ENCODE data around the gene DAB2IP. TPM values are rescaled to one million over a fixed set of nuclear protein-coding genes. Genes with fewer than 3 reads are reported as not detected.

Gene DAB2IP
- total and polyA plus RNA-seq, 2 of the 4 experiments (the other 2 are of a cell fraction), result 5.6 to 17.2 TPM

DNA sequence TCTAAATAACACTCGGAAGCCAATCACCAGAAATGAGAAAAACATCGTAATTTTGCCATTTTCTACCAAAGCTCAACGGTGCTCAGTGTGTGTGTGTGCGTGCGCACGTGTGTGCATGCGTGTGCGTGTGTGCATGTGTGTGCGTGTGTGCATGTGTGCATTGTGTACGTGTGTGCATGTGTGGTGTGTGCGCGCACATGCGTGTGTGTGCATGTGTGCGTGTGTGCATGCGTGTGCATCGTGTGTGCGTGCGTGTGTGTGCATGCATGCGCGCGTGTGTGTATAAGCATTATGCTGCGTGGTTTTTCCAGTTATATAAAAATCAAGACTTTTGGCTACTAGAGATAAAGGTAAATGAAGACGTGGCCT is 165.0 kb downstream of the DAB2IP start:
- no peak overlapping the region for H3K4ac ChIP-seq (ENCODE audit: low read depth, low read length)
- no peaks in the 10 kb centered on the region for H3K79me1 ChIP-seq (ENCODE audit: low read depth in 1 of 2, low read length in 2 of 2)
- no peak overlapping the region for H3K23ac ChIP-seq (ENCODE audit: low read depth, low read length)
- ATAC-seq (ENCODE audit: low read depth) (no peak), DNase-seq (no peak)
- ChIA-PET POLR2A (ENCODE audit: unreplicated experiment) (no interaction called here), CTCF (no interaction called here)
- H2AK9ac ChIP-seq (replicated peaks; ENCODE audit: low read depth, low read length, poor library complexity), result no peak overlapping the region
- H3K56ac ChIP-seq (ENCODE audit: extremely low read depth, insufficient read depth, low read length), result no peak overlapping the region
- H3K4me3 ChIP-seq (ENCODE audit: insufficient read depth, low read depth, low read length), result no peak overlapping the region
- H2AFZ ChIP-seq (replicated peaks; ENCODE audit: low read length, poor library complexity), result no peak overlapping the region
- no peak overlapping the region for H2AK5ac ChIP-seq (ENCODE audit: low read depth, low read length)
- H4K8ac ChIP-seq (ENCODE audit: low read depth in 2 of 2, low read length in 2 of 2), result no peak overlapping the region
- no peak overlapping the region for H3K9ac ChIP-seq (ENCODE audit: low read depth, low read length)
- in situ Hi-C loops (cut with MboI; ENCODE audit: low sequenced_read_pairs) (no loop called here), intact Hi-C loops (cut with micrococcal nuclease) (no loop called here), dilution Hi-C loops (cut with HindIII; ENCODE audit: low sequenced_read_pairs, unreplicated experiment) (no loop called here)
- H3K4me1 ChIP-seq (ENCODE audit: control insufficient read depth, insufficient read depth, low read length), result peaks cover 3% of the 10 kb centered on the region; the same call in 1 of the 2 replicates
- H3K36me3 ChIP-seq (ENCODE audit: control insufficient read depth, insufficient read depth, low read length), result no peaks in the 10 kb centered on the region
- H2BK15ac ChIP-seq (ENCODE audit: low read depth, low read length), result no peak overlapping the region
- no peak overlapping the region for H3K4me2 ChIP-seq (ENCODE audit: low read depth, low read length)
- no peak overlapping the region for H3K14ac ChIP-seq (replicated peaks; ENCODE audit: low read depth, low read length)
- peaks cover 10% of the 10 kb centered on the region; the same call in 1 of the 2 replicates for H3K27me3 ChIP-seq (ENCODE audit: control insufficient read depth, insufficient read depth, low read length)
- H3K27ac ChIP-seq (ENCODE audit: insufficient read depth, low read length), result no peak overlapping the region
- no peak overlapping the region for H4K91ac ChIP-seq (ENCODE audit: insufficient read depth, low read depth, low read length)
- H4K5ac ChIP-seq (ENCODE audit: low read depth, low read length), result no peak overlapping the region
- TF ChIP-seq MAZ (IDR thresholded peaks at IDR 0.05; ENCODE audit: borderline replicate concordance, low read depth, low read length), result no peak
- no peaks in the 10 kb centered on the region for H4K20me1 ChIP-seq (ENCODE audit: insufficient read depth, low read length)
- H3K9me1 ChIP-seq (ENCODE audit: insufficient read depth, low read length), result no peaks in the 10 kb centered on the region; the same call in 1 of the 2 replicates
- H3K9me3 ChIP-seq (ENCODE audit: control insufficient read depth, insufficient read depth, low read length), result no peaks in the 10 kb centered on the region
- no peak overlapping the region for H3K18ac ChIP-seq (ENCODE audit: low read depth, low read length)
- no peak overlapping the region for H2BK20ac ChIP-seq (ENCODE audit: low read depth, low read length)
- no peak overlapping the region for H2BK120ac ChIP-seq (ENCODE audit: low read depth, low read length)
- 76% methylated on average over 8 of the region's 23 CpGs; no CpG with 5 or more reads in 1 of the 2 experiments for WGBS, 2 experiments (ENCODE audit: extremely low coverage in 2 of 2, insufficient read length in 1 of 2)
- H2BK5ac ChIP-seq (ENCODE audit: low read depth, low read length, poor library complexity, severe bottlenecking), result no peak overlapping the region
- no TSS peak for BruUV-seq (replicated peaks)
